GM18519 (cell line): ENCODE results near the gene IGSF21.

Source experiments
- ATAC-seq: cut with Tn5 transposase; IDR thresholded peaks from one replicate; pipeline ENCODE4 v1.9.1; 2021; ENCODE audit warnings: mild to moderate bottlenecking, moderate library complexity; ENCODE audit not compliant: unreplicated experiment, low FRiP score

The IGSF21 gene

GRCh38 chr1:18107369-18108298, at the start of gene IGSF21:
IGSF21 (plus strand) TSS chr1:18107798; CDS start chr1:18108129, 331 bp downstream.
- ATAC-seq, result no peak

- no peak for ATAC-seq
Observed at GRCh38 chr1:18058206-18058921, 49.2 kb upstream of the IGSF21 start.

GRCh38 chr1:18058981-18059605, 48.5 kb upstream of the IGSF21 start:
- no peak for ATAC-seq

- ATAC-seq, result no peak
Observed at GRCh38 chr1:18060366-18060765, 47.2 kb upstream of the IGSF21 start.

GRCh38 chr1:18062185-18062584, 45.4 kb upstream of the IGSF21 start:
- ATAC-seq, result no peak

- ATAC-seq, result no peak
Observed at GRCh38 chr1:18064534-18064933, 43.1 kb upstream of the IGSF21 start.

- no peak for ATAC-seq
Observed at GRCh38 chr1:18066576-18066975, 41.0 kb upstream of the IGSF21 start.

- no peak for ATAC-seq
Observed at GRCh38 chr1:18069903-18070302, 37.7 kb upstream of the IGSF21 start.

- no peak for ATAC-seq
Observed at GRCh38 chr1:18072066-18072465, 35.5 kb upstream of the IGSF21 start.

GRCh38 chr1:18073066-18073642, 34.4 kb upstream of the IGSF21 start:
- ATAC-seq, result no peak

- ATAC-seq, result no peak
Observed at GRCh38 chr1:18077657-18078215, 29.9 kb upstream of the IGSF21 start.

- ATAC-seq, result no peak
Observed at GRCh38 chr1:18079941-18080735, 27.5 kb upstream of the IGSF21 start.

GRCh38 chr1:18085387-18086074, 22.1 kb upstream of the IGSF21 start:
- ATAC-seq, result no peak

GRCh38 chr1:18088077-18088594, 19.5 kb upstream of the IGSF21 start:
- ATAC-seq, result no peak

- no peak for ATAC-seq
Observed at GRCh38 chr1:18089488-18089887, 18.1 kb upstream of the IGSF21 start.

- no peak for ATAC-seq
Observed at GRCh38 chr1:18090636-18091035, 17.0 kb upstream of the IGSF21 start.

GRCh38 chr1:18091660-18092446, 15.7 kb upstream of the IGSF21 start:
- ATAC-seq, result no peak

GRCh38 chr1:18093193-18093592, 14.4 kb upstream of the IGSF21 start:
- no peak for ATAC-seq
